ENCODE data around the gene ADCY7. TPM values are rescaled to one million over a fixed set of nuclear protein-coding genes. Genes with fewer than 3 reads are reported as not detected.

Gene ADCY7
- total RNA-seq, 3 donors from 2014 or later (not counting 1 experiment from before 2014, with no cell fraction given), result 479 to 591 (median 512) TPM

GRCh38 chr16:50304467-50305440, 38.4 kb downstream of the ADCY7 start:
- peak in 1 of 2 donors; percentile 11 for DNase-seq
- TF ChIP-seq, protein P1, sequence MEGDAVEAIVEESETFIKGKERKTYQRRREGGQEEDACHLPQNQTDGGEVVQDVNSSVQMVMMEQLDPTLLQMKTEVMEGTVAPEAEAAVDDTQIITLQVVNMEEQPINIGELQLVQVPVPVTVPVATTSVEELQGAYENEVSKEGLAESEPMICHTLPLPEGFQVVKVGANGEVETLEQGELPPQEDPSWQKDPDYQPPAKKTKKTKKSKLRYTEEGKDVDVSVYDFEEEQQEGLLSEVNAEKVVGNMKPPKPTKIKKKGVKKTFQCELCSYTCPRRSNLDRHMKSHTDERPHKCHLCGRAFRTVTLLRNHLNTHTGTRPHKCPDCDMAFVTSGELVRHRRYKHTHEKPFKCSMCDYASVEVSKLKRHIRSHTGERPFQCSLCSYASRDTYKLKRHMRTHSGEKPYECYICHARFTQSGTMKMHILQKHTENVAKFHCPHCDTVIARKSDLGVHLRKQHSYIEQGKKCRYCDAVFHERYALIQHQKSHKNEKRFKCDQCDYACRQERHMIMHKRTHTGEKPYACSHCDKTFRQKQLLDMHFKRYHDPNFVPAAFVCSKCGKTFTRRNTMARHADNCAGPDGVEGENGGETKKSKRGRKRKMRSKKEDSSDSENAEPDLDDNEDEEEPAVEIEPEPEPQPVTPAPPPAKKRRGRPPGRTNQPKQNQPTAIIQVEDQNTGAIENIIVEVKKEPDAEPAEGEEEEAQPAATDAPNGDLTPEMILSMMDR (IDR thresholded peaks at IDR 0.05), result no peak
- H3K9me3 Mint-ChIP-seq, result no peaks in the 10 kb centered on the region
- Histone ChIP-seq H3K27ac (ENCODE audit: low read length) (no peak overlapping the region), H3K27me3 (ENCODE audit: control insufficient read depth, insufficient read depth, low read length) (no peaks in the 10 kb centered on the region), H3K4me1 (ENCODE audit: control insufficient read depth, insufficient read depth, low read length) (peaks cover 9% of the 10 kb centered on the region), H3K4me3 (ENCODE audit: low read length) (no peak overlapping the region), H3K9me3 (ENCODE audit: control insufficient read depth, insufficient read depth, low read length) (no peaks in the 10 kb centered on the region), H3K36me3 (ENCODE audit: control insufficient read depth, insufficient read depth, low read length) (peaks cover 86% of the 10 kb centered on the region)
- no peak for ATAC-seq
- no peak overlapping the region for H3K4me3 Mint-ChIP-seq
- H3K27me3 Mint-ChIP-seq (ENCODE audit: low read depth in 2 of 2), result no peaks in the 10 kb centered on the region
- intact Hi-C loops (cut with micrococcal nuclease), result no loop called here
- peaks cover 13 to 40% of the 10 kb centered on the region in 2 donors for H3K4me1 Mint-ChIP-seq
- no peaks in the 10 kb centered on the region for H3K36me3 Mint-ChIP-seq
- 94% methylated on average over 25 of the region's 25 CpGs for WGBS (ENCODE audit: insufficient coverage)
- H3K27ac Mint-ChIP-seq, result peak overlapping the region; percentile 50 to 77

GRCh38 chr16:50305441-50306061, 39.2 kb downstream of the ADCY7 start:
- Mint-ChIP-seq H3K9me3 (no peaks in the 10 kb centered on the region), H3K27me3 (ENCODE audit: low read depth in 2 of 2) (no peaks in the 10 kb centered on the region), H3K27ac (no peak overlapping the region), H3K36me3 (no peaks in the 10 kb centered on the region), H3K4me1 (peaks cover 21 to 48% of the 10 kb centered on the region in 2 donors), H3K4me3 (no peak overlapping the region)
- WGBS (ENCODE audit: insufficient coverage), result 96% methylated on average over 21 of the region's 21 CpGs
- TF ChIP-seq, protein P1 (IDR thresholded peaks at IDR 0.05), result no peak
- Histone ChIP-seq H3K36me3 (ENCODE audit: control insufficient read depth, insufficient read depth, low read length) (peaks cover 89% of the 10 kb centered on the region), H3K4me3 (ENCODE audit: low read length) (no peak overlapping the region), H3K27me3 (ENCODE audit: control insufficient read depth, insufficient read depth, low read length) (no peaks in the 10 kb centered on the region), H3K27ac (ENCODE audit: low read length) (no peak overlapping the region), H3K9me3 (ENCODE audit: control insufficient read depth, insufficient read depth, low read length) (no peaks in the 10 kb centered on the region), H3K4me1 (ENCODE audit: control insufficient read depth, insufficient read depth, low read length) (peaks cover 14% of the 10 kb centered on the region)
- peak in 1 of 2 donors; percentile 8 for DNase-seq
- ATAC-seq, result no peak
- intact Hi-C loops (cut with micrococcal nuclease), result no loop called here

DNA sequence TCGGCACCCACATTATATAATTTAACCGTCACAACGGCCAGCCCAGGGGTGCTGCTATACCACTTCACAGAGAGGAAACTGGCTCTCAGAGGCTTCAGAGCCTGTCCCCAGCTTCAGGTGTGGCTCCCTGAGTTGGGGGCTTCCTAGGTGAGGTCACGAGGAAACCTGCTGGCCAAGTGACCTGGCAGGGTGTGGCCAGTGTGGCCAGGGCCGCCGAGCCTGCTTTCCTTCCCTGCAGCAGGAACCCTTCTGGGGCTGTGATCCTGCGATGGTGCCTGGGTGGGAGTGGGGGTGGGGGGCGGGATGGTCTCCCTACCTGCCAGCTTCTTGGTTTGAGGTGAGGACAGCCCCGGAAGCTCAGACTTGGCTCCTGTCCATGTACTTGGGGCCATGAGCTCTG, 39.9 kb downstream of the ADCY7 start:
- H3K27ac ChIP-seq (ENCODE audit: low read length), result no peak overlapping the region
- H3K4me3 ChIP-seq (ENCODE audit: low read length), result no peak overlapping the region
- ATAC-seq (no peak), DNase-seq (no peak)
- H3K9me3 ChIP-seq (ENCODE audit: control insufficient read depth, insufficient read depth, low read length), result no peaks in the 10 kb centered on the region
- Mint-ChIP-seq H3K27me3 (ENCODE audit: low read depth in 2 of 2) (no peaks in the 10 kb centered on the region), H3K9me3 (no peaks in the 10 kb centered on the region), H3K36me3 (no peaks in the 10 kb centered on the region), H3K27ac (peak overlapping the region; percentile 66 to 80), H3K4me3 (no peak overlapping the region), H3K4me1 (peaks cover 21 to 48% of the 10 kb centered on the region in 2 donors)
- WGBS (ENCODE audit: insufficient coverage), result 93% methylated on average over 9 of the region's 9 CpGs
- no peaks in the 10 kb centered on the region for H3K27me3 ChIP-seq (ENCODE audit: control insufficient read depth, insufficient read depth, low read length)
- intact Hi-C loops (cut with micrococcal nuclease), result no loop called here
- H3K4me1 ChIP-seq (ENCODE audit: control insufficient read depth, insufficient read depth, low read length), result peaks cover 17% of the 10 kb centered on the region
- TF ChIP-seq, protein P1 (IDR thresholded peaks at IDR 0.05), result no peak
- H3K36me3 ChIP-seq (ENCODE audit: control insufficient read depth, insufficient read depth, low read length), result peaks cover 90% of the 10 kb centered on the region

Measured in natural killer cell (primary cell).